Peyer's patch (tissue), 4 donors: Measurements from ENCODE around the gene SNX10. TPM values are rescaled to one million over a fixed set of nuclear protein-coding genes. Genes with fewer than 3 reads are reported as not detected.
A peak's percentile ranks its signal among the peaks of the same experiment; 100 is the strongest.

Experiments used
- DNase-seq, 3 donors: peaks; one replicate each; pipeline ENCODE4 v3.0.0-alpha.2; 2017 to 2019
- H3K27ac ChIP-seq, 4 donors: fragments of 200-600 bp; sonication (generic); one replicate each; pipeline ENCODE4 v1.5.1; 2016 to 2019
- H3K27me3 ChIP-seq, 2 donors: fragments of 200-600 bp; sonication (generic); one replicate each; pipeline ENCODE4 v1.5.1; 2019
- H3K36me3 ChIP-seq, 3 donors: fragments of 200-600 bp; sonication (generic); one replicate each; pipeline ENCODE4 v1.5.1; 2016 to 2019
- H3K4me1 ChIP-seq, 4 donors: fragments of 200-600 bp; sonication (generic); one replicate each; pipeline ENCODE4 v1.5.1; 2016 to 2019
- H3K4me3 ChIP-seq, 4 donors: fragments of 200-600 bp; sonication (generic); 1 replicate in 3 of 4; 2 replicates in 1 of 4; pipeline ENCODE4 v1.5.1; 2016 to 2019; ENCODE audit warnings: mild to moderate bottlenecking in 1 of 4
- H3K9me3 ChIP-seq, 4 donors: fragments of 200-600 bp; sonication (generic); one replicate each; pipeline ENCODE4 v1.5.1; 2016 to 2019; ENCODE audit warnings: mild to moderate bottlenecking in 1 of 4
- POLR2A ChIP-seq, 2 donors: fragments of 450-650 bp; IDR thresholded peaks; one replicate each; pipeline ENCODE4 v1.5.1; 2017; ENCODE audit warnings: antibody characterized with exemption in 2 of 2, mild to moderate bottlenecking in 2 of 2, moderate library complexity in 2 of 2
- total RNA-seq, 4 donors: library from RNA; depleted of rRNA; stranded (reverse); fragments of >200 nt; gene quantifications; one replicate each; pipeline ENCODE4 v1.1.0, GENCODE V29; 2016
- TF ChIP-seq, protein P1 (sequence below), 6 experiments: fragments of 450-650 bp in 4 of 6; fragments of 200-600 bp in 2 of 6; sonication (generic) in 1 of 6; IDR thresholded peaks; one replicate each; pipeline ENCODE4 v1.5.1; 2017 to 2019; ENCODE audit warnings: antibody characterized with exemption in 6 of 6, mild to moderate bottlenecking in 3 of 6, moderate library complexity in 1 of 6

SNX10 gene
- total RNA-seq, 4 donors from 2014 or later: 1.8 to 14.9 (median 2.9) TPM

GRCh38 chr7:26305090-26305868, 13.6 kb downstream of the SNX10 start:
- TF ChIP-seq POLR2A (IDR thresholded peaks at IDR 0.05): no peak
- TF ChIP-seq, protein P1, sequence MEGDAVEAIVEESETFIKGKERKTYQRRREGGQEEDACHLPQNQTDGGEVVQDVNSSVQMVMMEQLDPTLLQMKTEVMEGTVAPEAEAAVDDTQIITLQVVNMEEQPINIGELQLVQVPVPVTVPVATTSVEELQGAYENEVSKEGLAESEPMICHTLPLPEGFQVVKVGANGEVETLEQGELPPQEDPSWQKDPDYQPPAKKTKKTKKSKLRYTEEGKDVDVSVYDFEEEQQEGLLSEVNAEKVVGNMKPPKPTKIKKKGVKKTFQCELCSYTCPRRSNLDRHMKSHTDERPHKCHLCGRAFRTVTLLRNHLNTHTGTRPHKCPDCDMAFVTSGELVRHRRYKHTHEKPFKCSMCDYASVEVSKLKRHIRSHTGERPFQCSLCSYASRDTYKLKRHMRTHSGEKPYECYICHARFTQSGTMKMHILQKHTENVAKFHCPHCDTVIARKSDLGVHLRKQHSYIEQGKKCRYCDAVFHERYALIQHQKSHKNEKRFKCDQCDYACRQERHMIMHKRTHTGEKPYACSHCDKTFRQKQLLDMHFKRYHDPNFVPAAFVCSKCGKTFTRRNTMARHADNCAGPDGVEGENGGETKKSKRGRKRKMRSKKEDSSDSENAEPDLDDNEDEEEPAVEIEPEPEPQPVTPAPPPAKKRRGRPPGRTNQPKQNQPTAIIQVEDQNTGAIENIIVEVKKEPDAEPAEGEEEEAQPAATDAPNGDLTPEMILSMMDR (IDR thresholded peaks at IDR 0.05): no peak
- Histone ChIP-seq H3K36me3 (no peaks in the 10 kb centered on the region), H3K27ac (peak overlapping the region in 1 of 4 donors; percentile 2), H3K4me1 (no peaks in the 10 kb centered on the region), H3K9me3 (no peaks in the 10 kb centered on the region), H3K27me3 (no peaks in the 10 kb centered on the region), H3K4me3 (no peak overlapping the region)
- DNase-seq: peak in 2 of 3 donors; percentile 47 to 61

- Histone ChIP-seq H3K27ac (no peak overlapping the region), H3K27me3 (no peaks in the 10 kb centered on the region), H3K36me3 (no peaks in the 10 kb centered on the region), H3K4me1 (no peaks in the 10 kb centered on the region), H3K4me3 (no peak overlapping the region), H3K9me3 (no peaks in the 10 kb centered on the region)
- TF ChIP-seq POLR2A (IDR thresholded peaks at IDR 0.05): no peak
- TF ChIP-seq, protein P1 (IDR thresholded peaks at IDR 0.05): no peak
- DNase-seq: no peak
Measured at GRCh38 chr7:26305869-26306665, 14.4 kb downstream of the SNX10 start.

DNA sequence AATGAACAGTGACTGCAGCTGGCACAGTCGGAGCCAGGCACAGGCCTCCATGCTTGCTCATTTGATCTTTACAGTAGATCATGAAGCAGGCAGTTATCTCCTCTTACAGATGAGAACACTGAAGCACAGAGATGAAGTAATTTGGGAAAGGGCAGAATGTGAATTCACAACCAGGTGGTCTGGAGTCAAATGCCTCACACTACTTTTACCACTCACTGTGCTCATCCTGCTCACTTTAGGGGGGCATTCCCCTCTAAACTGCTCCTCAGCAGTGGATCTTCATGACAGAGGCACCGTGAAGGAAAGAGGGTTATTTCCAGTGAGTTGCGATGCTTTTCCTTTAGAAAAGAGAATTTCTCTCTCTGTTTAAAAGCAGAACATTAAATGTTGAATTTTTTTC, 15.1 kb downstream of the SNX10 start:
- no peak for TF ChIP-seq POLR2A (IDR thresholded peaks at IDR 0.05)
- TF ChIP-seq, protein P1 (IDR thresholded peaks at IDR 0.05): no peak
- no peaks in the 10 kb centered on the region for H3K27me3 ChIP-seq
- no peak for DNase-seq
- no peak overlapping the region for H3K4me3 ChIP-seq
- H3K4me1 ChIP-seq: no peaks in the 10 kb centered on the region
- no peaks in the 10 kb centered on the region for H3K36me3 ChIP-seq
- H3K9me3 ChIP-seq: no peaks in the 10 kb centered on the region
- H3K27ac ChIP-seq: no peak overlapping the region

DNA sequence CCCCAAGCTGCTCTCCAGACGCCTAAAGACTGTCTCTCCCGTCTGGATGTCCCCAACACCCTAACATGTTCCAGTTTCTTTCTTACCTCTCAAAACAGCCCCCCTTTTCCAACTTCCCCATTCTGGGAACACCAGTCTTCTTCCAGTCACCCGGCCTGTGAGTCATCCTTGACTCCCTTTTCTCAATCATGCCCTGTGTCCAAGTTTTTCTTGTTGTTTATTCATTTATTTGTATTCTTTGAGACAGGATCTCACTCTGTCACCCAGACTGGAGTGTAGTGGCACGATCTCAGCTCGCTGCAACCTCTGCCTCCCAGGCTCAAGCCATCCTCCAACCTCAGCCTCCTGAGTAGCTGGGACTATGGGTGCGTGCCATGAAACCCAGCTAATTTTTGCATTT, 15.6 kb downstream of the SNX10 start:
- H3K4me3 ChIP-seq: no peak overlapping the region
- H3K4me1 ChIP-seq: no peaks in the 10 kb centered on the region
- TF ChIP-seq POLR2A (IDR thresholded peaks at IDR 0.05): no peak
- TF ChIP-seq, protein P1 (IDR thresholded peaks at IDR 0.05): no peak
- no peak for DNase-seq
- no peaks in the 10 kb centered on the region for H3K36me3 ChIP-seq
- no peak overlapping the region for H3K27ac ChIP-seq
- no peaks in the 10 kb centered on the region for H3K9me3 ChIP-seq
- H3K27me3 ChIP-seq: no peaks in the 10 kb centered on the region

GRCh38 chr7:26307791-26308190, 16.1 kb downstream of the SNX10 start:
- no peak for DNase-seq
- Histone ChIP-seq H3K4me3 (no peak overlapping the region), H3K27me3 (no peaks in the 10 kb centered on the region), H3K4me1 (no peaks in the 10 kb centered on the region), H3K36me3 (no peaks in the 10 kb centered on the region), H3K27ac (no peak overlapping the region), H3K9me3 (no peaks in the 10 kb centered on the region)
- TF ChIP-seq, protein P1 (IDR thresholded peaks at IDR 0.05): no peak
- TF ChIP-seq POLR2A (IDR thresholded peaks at IDR 0.05): no peak
